Middle frontal gyrus (tissue), 1 donor: ENCODE results near the gene SOX6.

ENCODE experiments used
- DNase-seq: peaks from one replicate; pipeline ENCODE4 v3.0.0-alpha.2; 2015; ENCODE audit warnings: low spot score; ENCODE audit errors: extremely low spot score

Gene SOX6

DNA sequence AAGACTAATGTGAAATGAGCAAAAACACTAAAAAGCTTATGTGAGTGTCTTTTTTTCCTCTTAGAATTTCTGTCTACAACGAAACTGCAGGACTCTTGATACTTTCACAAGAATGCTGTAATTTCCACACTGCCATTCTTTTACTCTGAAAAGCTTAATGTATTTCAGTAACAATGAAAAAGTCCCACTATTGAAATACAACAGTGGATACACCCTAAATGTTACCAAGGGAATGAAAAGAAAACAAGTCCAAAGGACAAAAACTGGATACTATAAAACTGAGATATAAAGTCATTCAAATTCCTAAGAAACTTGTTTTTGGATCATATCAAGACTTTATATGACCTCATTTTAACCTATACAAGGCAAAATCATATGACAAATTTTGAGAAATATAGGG is 77.4 kb downstream of the SOX6 start:
- no peak for DNase-seq

DNA sequence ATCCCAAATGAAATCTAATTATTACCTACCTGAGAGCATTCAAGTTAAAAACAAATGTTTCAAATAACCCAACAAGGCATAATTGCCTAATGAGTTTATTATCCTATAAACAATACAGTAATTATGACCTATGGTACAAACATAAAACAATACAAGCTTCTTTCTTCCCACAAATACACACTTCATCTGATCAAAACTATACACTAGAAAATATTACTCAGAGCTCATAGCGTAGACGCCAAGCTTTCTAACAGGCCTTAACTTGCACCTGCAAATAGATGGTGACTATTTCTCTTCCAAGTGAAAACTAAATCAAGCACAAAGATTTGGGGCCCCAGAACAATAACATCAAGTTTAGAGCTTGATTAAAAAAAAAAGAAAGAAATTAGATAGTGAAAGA is 78.1 kb downstream of the SOX6 start:
- no peak for DNase-seq

DNA sequence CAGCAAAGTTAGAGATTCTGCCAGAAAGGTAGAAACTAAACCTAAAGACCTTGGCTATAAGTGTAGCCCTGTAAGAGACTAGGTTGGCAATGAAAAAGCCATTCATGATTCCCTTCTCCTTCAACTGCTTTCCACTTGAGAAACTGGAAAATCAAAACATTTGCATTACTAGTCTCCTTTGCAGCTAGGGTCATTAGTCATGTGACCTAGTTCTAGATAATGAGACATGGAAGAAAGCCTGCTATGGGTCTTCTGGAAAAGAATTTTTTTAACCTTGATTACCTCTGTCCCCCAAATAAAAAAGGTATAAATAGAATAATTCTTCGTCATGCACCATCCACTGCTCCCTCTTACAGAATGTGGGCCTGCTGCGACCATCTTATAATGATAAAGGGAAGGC is 80.1 kb downstream of the SOX6 start:
- no peak for DNase-seq

DNA sequence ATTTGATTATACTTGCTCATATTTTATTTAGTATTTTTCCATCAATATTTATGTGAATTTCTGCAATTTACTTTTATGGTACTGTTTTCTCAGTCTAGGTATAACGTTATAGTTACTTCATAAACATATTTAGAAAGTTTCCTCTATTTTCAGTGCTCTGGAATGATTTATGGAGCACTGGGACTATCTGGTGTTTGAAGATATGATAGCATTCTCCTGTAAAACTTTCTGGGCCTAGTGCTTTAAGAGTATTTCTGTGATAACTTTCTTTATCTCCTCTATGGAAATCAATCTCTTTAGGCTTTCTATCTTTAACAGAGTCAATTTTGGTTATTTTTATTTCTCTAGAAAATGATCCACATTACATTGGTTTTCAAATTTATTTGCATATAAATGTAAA is 85.1 kb downstream of the SOX6 start:
- DNase-seq: no peak

DNA sequence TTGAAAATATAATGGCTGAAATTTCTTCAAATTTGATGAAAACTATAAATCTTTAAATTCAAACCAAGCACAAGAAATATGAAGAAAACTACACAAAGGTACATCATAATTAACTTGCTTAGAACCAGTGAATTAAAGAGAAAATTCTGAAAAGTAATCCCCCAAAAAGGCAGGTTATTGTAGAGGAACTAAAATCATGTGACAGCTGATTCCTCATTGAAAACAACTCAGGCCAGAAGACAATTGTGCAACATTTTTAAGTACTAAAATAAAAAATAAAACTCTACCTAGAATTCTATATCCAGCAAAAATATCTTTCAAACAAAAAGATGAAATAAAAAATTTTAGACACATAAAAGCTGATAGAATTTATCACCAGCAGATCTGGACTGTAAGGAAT is 90.3 kb downstream of the SOX6 start:
- no peak for DNase-seq

DNA sequence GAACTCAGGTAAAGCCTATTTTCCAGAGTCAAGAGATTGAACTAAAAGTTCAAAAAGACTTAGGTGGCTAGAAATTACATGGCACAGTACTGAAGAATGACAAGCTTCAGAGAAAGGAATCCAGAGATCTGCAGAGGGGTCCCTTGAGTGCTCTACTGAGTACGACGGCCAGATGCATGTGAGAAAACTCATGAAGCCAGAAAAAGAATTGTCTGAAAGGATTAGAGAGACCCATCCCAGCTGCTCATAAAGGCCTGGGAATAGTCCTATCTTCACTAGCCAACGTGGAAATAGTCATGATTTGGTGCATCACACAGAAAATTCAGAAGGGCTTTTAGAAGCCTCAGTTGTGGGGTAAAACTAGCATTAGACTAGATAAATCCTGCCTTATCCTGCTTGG is 91.3 kb downstream of the SOX6 start:
- DNase-seq: no peak

DNA sequence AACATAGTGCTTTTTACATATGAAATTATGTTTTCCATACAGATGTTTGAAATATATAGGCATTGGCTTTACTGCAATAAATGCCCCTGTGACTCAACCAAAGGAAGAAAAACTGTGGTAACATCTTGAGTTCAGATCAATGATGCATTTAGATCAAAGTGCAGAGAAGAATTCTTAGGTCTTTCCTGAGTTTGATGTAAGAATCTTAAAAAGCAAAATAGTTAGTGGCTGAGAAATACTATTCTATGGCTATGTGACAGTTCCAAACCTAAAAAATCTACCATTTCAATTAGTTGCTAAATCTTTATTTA is 93.7 kb downstream of the SOX6 start:
- no peak for DNase-seq

DNA sequence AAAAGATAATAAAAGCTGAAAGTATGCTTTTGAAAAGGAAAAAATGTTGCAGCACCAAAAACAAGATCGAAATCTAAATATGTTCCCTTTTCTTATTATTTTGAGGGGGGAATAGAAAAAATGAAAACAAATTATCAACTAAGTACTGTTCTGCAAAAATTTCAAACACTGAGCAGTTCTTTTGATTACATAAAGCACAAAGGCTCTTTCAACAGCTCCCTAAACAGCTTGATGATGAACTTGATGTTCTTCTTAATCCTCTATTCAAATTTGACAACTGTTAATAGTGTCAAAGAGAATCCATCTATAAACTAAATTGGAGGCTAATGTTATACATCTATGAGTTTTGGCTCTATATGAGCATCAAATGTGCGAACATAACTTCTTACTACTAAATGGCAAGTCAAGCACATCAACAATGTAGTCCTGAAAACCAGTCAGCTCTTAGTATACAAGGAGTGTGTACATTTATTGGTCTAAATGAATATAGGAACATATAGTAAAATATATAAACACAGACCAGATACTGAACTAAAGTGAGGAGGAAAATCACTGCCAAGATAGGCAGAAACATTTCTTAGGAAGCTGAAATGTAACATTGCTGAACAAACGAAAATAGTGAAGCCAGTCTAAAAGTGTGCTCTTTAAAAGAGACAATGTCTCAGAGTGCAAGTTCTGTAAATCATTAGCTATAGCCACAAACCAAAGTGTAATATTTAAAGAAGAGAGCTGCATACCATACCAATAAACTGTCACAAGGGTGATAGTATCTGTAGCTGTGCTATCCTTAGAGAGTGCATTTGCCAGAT is 94.3 kb downstream of the SOX6 start:
- no peak for DNase-seq

DNA sequence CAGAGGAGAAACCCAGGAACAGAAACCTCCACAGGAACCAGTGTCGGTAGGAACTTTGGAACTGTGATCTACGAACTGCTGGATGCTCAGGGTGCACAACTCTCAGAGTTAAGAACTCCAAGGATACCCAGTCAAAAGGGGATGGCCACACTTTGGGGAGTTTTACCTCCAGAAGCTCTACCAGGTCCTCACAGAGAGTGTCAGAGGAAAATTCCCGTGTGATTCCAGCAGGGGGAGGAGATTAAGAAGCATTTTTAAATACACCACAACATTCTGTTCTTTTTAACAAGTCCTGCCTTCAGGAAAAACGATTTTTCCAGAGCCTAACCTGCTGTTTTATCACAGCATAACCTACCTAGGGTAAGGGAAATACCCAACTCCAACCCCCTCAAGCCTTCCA is 104.0 kb downstream of the SOX6 start:
- DNase-seq: no peak

DNA sequence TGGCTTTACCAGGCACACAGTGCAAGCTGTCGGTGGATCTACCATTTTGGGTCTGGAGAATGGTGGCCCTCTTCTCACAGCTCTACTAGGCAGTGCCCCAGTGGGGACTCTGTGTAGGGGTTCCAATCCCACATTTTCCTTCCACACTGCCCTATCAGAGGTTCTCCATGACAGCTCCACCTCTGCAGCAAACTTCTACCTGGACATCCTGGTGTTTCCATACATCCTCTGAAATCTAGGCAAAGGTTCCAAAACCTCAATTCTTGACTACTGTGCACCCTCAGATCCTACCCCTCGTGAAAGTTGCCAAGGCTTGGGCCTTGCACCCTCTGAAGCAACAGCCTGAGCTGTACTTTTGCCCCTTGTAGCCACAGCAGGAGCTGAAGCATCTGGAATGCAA is 108.1 kb downstream of the SOX6 start:
- DNase-seq: no peak

DNA sequence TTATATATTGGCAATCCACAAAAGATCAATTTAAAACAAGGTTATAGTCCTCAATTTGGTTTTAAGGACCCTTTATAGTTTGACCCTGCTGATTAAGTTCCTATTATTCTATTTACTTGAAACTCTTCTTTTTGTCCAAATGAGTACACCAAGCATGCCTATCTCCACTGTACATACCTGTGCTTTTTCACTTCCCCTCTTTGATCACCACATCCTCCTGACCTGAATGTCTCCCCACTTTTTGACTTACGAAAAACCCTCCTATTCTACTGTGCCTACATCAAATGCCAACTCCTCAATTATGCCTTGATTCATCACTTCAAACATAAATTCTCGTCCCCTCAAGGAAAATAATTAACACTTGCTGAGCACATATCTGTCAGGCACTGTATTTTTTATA is 113.5 kb downstream of the SOX6 start:
- DNase-seq: no peak

DNA sequence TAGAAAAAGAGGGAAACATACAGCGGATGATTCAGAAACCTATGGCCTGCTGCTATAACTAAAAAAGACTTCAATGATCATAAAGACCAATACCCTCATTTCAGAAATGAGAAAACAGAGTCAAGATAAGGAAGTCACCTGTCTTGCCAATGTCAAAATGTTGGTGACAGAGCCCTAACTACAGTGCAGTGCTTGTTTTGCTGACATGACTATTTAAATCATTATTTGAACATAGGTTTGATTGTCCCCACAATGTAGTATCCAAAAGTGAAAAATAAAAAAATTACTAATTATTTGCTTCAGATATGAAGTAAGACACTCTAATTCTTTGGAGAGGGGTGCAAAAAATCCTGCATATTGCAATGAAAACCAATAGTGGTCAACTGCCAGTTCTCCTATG is 115.7 kb downstream of the SOX6 start:
- DNase-seq: no peak

DNA sequence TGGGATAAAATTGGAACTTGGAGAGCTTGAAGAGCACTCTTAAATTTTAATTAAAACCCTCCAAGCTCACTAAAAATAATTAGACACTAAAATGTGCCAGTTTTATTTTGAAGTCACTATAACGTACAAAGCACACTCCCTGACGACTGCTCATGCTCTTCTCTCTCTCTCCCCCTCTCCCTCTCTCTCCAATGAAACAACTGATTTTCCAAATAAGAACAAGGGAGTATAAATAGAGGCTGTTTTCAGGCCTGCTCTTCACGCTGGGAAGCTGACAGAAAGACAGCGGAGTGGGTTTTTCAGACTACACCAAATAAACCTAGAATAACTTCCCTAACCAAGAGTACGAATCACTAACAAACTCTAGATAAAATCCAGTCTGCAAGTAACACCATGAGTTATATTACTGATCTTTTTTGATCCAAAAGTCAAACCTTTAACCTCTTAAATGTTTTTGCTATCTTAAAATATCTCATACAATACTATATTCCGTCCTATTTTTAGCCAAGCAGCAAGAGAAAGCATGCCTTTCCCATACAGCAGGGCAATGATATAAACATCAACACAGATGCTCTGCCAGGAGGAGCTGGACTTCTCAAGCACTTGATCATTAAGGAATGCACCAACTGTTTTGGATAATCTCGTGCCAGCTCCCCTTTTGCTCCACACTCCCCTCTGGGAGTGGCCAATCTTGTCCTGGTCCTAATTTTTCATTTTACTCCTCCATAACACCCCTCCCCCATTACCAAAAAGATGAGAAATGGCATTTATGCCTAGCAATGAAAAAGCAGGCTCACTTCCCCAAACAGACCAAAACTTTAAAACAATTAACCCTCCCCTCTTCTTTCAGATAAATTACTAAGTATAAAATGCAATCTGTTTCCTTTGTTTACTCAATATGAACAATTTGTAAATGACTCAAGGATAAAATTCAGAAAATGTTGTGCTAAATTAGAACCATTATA is 116.9 kb downstream of the SOX6 start:
- no peak for DNase-seq

DNA sequence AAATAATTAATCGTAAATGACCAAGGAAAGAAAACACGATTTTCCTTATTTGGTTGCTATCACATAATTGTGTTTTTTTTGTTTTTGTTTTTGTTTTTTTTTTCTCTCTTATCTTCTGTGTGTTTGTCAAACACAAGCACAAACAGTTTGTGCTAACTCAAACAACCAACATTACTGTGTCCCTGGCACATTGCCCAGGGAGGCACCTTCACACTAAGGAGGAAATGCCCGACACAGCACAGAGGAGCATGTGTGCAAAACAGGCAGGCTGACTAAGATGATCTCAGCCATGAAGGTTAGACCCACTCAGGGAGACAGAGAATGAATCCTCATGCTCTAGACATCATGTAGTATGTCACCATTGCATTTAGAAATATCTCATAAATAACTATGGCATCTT is 130.1 kb downstream of the SOX6 start:
- DNase-seq: no peak

DNA sequence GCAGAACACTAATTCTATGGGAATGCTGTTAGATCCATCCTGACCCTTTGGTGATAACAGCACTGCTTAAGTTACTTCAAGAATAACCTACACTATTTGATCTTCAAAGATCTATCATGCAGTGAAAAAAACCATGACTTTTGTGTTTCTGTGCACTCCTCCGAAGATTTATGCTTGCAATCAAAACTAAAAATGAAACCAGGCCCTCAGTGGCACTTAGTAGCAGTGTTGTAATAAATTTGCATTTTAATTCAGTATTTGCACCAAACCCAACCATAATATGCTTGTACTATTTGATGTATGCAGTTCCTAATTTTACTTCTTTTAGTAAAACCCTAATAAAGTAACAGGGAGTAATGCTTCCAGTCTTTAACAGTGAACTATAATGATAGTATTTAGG is 130.7 kb downstream of the SOX6 start:
- DNase-seq: no peak

DNA sequence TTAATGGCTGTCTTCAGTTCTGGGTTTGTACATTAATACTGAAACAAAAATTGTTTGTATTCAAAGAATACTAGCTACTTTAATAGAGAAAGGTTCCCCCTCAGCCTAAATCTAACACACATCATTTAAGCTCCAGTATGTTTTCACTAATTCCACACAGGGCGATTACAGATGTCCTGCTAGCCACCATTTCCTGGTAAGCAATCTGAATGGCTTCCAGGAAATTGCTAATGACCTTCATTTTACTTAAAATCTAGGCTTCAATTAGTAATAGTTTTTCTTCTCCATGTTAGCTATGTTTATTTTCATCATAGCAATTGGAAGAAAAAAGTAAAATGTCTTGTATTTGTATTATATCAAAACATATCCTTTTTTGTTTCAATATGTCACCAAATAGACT is 132.8 kb downstream of the SOX6 start:
- DNase-seq: no peak

DNA sequence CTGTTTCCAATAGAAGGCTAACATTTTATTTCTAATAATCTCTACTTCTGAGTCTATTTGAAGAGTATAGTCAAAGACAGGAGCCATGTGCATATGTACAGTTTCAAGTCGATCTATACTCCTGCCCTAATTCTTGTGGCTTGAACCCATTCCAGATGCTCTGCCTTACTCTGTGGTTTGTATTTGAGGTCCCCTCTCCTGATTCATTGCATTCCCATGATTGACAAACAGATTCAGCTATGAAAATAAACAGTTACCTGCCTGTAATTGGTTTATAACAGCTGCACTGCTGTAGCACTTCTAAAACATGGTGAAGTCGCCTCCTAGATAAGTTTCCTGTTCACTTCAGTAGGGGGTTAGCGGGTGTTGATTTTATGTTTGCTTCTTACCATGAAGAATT is 138.7 kb downstream of the SOX6 start:
- DNase-seq: no peak

DNA sequence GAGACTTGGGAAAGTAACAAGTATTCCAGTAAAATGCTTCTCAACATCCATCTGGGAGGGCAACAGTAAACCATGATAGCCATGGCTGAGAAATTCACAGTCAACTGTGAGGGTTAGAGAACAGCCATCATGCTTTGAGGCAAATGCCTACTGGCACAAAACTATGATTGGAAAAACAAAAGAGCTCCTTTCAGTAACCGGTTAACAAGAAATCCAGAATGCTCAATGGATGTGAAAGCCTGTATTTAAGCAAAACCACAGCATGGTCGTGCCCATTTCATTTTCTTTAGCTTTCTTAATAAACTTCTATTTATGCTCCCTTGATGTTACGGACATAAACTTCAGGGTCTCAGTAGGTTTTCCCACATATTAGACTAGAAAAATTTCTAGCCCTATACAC is 139.5 kb downstream of the SOX6 start:
- DNase-seq: no peak

DNA sequence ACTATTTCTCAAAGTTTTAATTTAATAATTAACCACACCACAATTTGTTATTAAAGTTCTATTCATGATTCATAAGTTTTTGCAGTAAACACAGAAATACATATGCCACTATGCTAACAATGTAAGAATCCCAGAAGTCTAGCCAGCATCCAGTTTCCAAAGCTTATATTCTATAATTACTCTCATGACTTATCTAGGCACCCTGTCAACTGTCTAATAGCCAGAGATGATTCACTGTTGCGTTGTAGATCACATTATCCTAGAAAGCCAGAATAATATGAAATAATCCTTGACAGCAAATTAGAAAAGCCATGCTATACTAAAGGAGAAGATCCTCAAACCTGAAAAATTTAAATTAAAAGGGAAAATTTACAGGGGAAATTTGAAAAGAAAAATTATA is 141.0 kb downstream of the SOX6 start:
- DNase-seq: no peak

DNA sequence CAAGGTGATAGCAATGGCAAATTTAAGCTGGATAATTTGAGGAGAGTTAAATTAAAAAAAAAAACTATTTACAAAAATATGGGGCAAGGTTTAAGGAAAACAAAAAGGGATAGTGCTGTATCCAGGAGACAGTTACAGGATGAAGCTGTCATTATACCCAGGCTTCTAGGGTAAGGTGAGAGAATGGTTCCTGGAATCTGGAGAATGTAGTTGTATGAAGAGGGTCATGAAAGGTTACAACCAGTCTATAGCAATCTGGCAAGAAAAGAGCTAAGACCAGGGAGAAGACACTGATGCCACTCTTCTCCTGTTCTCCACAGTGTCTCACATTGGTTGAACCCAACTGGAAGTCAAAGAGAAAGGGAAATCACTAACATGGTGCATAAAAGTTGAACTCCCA is 144.9 kb downstream of the SOX6 start:
- no peak for DNase-seq

DNA sequence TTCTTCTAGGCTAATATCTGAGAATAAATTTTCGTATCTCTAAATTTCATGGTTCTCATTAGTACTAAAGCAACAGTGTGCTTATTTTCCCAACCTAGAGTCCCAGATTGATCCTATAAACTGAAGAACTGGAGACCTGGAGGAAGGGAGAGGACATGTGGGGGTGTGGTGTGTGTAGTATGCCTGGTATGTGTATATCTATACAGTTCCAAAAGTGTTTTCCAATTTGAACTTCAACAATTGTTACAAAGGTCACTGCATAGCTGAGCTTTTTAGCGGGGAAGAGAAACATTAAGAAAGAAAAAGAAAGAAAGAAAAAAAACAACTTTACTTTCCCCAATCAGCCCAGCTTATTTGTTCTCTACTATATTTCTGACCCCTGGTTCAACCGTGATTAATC is 152.1 kb downstream of the SOX6 start:
- no peak for DNase-seq

DNA sequence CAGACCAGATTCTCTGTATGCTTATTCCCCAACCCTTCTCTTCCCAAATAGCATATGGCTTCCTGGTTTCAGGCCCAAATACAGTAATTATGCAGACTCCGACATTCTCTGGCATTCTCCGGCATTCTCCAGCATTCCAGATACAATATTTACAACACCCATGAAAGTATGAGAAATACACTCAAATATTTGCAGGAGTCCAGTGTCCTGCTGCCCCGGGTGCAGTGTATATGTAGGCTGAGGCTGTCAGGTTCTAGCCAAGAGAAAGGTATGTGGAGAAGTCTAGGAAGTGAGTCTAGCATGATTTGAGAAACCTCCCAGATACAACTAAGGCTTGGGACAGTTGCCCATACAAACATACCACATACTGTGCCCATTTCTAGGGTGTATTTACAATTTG is 160.7 kb downstream of the SOX6 start:
- DNase-seq: no peak

DNA sequence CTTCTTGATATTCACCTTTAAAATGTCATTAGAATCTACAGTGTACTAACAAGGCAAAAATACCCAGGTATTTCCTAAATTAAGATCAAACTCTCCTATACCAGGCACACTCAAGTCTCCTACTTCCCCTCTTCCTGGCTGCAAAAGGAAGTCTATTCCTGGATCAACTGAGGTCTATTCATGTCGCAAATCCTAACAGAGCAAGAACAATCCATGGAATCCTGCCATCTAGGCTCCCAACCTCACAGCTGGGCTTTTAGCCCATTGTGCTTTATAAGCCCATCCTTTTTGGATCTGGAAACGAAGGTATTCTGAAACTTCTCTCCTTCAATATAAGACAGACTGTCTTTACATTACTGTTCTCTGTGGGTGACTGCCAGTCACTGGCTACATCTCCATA is 161.8 kb downstream of the SOX6 start:
- no peak for DNase-seq
